ENCODE results near the gene DBP.
"Not testable (repeated sequence)": the region's sequence is repeated elsewhere in the genome, so short reads cannot be mapped to it uniquely, and the experiment has no call there.

DBP gene

GRCh38 chr19:48641850-48642249, 4.7 kb upstream of the DBP start:
- DNase-seq (ENCODE audit: low read depth, low spot score) = no peak

DNA sequence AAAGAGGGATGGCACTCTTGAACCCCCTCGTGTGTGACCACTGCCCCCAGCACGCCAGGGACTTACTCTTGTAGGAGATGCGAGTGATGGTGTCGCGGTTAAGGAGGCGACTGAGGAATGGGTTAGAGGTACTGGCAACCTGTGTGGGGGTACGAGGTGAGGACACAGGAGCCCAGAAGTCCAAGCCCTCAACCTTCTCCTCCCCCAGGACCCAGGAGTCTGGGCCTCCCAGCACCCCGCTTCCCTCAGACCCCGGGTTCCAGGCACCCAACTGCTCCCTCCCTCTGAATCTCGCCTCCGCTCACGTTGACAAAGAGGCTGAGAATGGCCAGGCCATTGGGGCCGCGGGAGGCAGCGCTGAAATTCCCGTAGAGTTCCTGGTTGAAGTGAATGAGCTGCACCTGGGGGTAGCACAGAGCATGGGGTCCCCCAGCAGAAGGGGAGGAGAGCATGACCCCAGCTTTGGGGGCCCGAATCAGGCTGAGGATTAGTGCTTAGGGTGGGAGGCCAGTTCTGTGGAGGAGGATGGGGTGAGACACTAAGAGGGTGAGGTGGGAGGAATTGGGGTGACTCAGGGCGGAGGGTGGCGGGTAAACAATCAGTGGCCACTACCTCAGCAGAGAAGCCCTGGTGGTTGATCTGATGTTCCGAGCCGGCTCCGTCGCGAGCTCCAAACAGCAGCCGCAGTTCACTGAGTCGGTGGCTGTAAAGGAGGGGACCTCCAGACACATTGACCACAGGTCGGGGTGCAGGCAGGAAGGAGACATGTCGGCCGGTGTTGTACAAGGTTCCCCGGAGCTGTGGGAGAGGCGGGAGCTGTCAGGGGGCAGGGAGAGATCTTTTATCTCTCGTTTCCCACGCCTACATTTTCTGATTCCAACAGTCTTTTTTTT, 2.5 kb upstream of the DBP start:
- no peak for DNase-seq (ENCODE audit: low read depth, low spot score)

DNA sequence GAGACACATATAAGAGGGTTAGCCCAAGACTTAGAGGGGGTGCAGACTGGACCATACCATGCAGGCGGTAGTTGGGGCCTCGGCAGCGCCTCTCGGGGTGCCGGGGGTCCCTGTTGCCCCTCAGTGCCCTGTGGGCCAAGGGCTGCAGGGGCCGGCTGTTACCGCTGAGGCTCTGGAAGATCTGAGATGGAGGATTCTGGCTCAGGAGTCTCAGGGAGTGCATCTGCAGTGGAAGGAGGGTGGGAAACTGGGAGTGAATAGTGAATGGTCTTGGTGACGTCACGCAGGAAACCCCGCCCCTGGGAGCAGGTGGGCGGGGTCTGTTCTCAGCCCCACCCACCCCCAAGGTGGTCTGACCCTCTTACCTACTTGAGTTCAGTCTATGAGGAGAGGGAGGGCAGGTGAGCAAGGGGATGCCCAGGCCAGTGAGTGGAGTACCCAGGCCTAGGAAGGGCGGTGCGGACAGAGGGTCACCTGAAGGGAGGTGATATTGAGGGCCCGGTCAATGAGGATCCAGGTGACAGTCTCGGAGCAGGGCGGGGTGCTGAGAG, 1.7 kb upstream of the DBP start:
- DNase-seq (ENCODE audit: low read depth, low spot score) = no peak

GRCh38 chr19:48637948-48638830, 1.0 kb upstream of the DBP start:
- DNase-seq (ENCODE audit: low read depth, low spot score) = peak; percentile 79

- peak; percentile 98 for DNase-seq (ENCODE audit: low read depth, low spot score)
Observed at GRCh38 chr19:48637449-48637947, 319 bp upstream of the DBP start.

DNA sequence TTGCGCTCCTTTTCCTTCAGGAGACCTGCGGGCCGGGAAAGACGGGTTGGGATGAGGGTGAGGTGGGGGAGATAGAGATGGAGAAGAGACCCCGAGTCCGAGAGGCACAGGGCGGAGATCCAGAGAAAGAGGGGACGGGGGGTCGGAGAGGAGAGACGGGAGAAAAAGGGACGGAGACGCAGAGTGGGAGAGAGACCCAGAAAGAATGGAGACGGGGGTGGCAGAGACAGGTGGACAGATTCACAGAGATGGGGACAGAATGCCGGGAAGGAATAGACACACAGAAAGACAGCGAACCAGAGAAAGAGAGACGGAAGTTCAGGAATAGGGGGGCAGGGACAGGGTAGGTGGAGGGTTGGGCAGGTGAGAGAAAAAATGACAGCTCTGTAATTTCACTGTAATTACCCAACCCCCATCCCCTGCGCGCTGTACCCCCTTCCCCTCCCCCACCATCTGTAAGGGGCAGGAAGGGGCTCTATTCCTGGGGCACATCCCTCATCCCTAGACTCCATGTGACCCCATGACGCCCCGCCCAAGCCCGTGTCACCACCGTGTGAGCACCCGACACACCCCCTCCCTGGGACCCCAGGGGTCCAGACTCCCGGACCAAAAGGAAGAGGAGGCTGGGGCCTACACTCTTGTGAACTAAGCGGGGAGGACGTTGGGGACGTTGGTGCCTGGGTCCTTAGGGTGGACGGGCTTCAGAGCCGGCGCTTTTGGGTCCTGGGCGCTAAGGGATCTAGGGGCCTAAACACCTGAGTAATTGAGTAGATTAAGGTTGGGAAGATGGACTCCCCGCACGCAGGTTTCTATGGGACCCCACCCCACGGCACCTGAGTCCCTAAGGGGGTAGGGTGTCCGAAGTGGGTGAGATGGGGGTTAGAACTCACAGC, 967 bp downstream of the DBP start:
- no peak for DNase-seq (ENCODE audit: low read depth, low spot score)

DNA sequence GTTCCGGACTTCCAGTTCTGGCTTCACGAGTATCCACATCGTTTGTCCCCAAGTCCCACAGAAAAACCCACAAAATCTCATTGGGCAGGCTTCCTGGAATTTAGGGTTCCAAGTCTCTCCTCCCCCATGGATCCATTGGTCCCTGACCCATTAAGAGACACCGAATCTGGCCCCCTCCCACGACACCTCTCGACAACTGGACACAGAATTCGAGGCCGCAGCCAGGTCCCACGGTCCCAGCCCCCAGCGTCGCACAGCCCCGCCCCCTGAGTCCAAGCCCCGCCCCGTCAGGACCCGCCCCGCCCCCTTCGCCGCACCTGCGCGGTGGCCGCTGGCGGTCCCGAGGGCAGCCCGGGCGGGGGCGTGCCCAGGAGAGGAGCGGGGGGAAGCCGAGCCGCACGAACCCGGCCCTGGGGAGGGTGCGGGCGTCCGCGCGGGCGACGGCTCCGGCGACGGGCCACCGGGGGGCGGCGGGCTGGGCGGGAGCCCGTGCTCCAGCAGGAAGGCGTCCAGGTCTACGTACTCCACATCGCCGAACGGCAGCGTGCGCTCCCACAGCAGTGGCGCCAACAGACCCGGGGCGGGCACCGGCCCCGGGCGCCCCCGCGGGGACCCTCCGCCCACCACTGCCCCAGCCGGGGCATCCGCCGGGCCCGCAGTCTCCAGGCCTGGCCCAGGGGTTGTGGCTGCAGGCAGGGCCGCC, 1.8 kb downstream of the DBP start:
- DNase-seq (ENCODE audit: low read depth, low spot score) = no peak

DNA sequence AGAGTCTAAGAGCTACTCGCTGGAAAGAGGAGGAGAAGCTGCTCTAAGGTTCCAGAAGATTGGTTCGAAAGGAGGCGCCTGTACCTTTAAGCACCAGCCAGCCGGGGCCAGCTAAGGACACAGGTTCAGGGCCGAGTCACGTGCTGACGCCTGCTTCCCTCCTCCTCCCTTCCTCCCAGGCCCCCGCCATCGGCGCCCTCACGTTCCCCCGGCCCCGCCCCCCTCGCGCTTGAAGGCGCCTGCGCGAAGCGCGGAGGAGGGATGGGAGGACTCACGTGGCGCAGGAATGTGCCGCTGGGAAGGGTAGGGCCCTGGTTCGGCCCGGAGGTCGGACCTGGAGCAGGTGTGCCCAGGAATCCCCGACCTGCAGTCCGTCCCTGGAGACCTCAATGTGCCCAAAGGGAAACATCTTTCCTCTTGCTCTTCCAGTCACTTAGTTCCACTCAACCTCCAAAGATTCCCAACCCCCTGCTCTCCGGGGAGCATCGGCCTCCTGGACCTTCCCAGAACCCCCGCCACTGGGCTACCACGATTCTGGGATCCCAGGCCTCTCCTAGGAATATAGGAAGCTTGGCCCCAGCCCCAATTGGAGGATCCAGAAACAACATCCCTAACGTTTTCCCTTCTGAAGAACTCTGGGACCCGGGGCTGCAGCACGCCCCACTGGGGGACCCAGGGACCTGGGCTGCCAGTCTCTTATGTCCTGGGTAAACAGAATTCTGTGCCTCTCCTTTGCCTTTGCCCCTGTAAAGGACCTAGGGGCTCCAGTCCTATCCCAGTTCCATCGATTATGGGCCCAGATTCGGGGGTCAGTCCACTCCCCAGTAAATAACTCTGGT, 2.5 kb downstream of the DBP start:
- peak; percentile 83 for DNase-seq (ENCODE audit: low read depth, low spot score)

GRCh38 chr19:48634036-48634342, 3.2 kb downstream of the DBP start:
- no peak for DNase-seq (ENCODE audit: low read depth, low spot score)

DNA sequence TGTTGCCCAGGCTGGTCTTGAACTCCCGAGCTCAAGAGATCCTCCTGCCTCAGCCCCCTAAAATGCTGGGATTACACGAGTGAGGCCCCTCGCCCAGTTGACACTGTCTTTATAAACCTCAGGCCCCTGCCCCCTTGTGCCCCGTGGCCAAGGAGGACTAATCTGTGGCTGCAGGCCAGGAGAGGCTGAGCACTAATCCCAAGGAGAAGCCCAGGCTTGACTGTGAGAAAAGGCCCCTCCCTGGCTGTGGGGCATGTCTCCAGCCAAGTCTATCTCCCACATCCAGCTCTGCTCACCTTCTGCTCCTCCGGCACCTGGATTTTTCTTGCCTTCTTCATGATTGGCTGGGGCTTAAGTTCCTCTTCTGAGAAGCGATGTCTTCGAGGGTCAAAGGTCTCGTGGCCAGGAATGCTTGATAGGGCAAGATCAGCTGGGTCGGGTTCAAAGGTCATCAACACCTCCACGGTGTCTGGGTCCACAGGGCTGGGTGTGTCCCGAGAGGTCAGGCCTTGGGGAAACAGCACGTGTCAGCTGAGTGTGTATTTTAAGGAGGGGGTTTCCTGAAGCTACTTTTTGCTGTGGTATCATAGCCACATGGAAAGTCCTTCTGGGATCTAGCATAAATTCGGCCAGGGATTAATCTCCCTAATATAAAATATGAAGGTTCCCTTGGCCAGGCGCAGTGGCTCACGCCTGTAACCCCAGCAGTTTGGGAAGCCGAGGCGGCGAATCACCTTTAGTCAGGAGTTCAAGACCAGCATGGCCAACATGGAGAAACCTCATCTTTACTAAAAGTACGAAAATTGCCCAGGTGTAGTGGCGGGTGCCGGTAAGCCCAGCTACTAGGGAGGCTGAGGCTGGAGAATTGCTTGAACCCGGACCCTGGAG, 3.8 kb downstream of the DBP start:
- no peak for DNase-seq (ENCODE audit: low read depth, low spot score)

- DNase-seq (ENCODE audit: low read depth, low spot score) = no peak
Observed at GRCh38 chr19:48632692-48633147, 4.5 kb downstream of the DBP start.

- DNase-seq (ENCODE audit: low read depth, low spot score) = not testable (repeated sequence)
Observed at GRCh38 chr19:48632286-48632685, 4.9 kb downstream of the DBP start.

DNA sequence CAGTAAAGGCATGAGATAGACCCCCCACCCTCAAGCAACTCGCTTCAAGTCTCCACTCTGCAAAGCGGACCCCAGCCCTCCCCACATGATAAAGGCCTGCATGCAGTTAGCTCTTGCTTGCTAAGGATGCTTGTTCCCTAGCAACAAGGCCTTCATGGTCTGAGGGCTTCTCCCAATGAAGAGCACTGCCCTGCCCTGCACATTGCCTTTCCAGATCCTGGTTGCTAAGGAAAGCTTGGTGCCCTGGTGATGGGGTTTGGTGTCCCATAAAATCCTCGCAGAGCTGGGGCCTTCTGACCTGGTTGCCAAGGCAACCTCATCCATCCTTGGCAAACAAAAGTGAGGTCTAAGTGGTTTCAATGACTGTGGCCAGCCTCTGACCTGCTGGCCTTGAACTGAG, 6.0 kb downstream of the DBP start:
- DNase-seq (ENCODE audit: low read depth, low spot score) = no peak

- no peak for DNase-seq (ENCODE audit: low read depth, low spot score)
Observed at GRCh38 chr19:48630296-48631063, 6.7 kb downstream of the DBP start.

- no peak for DNase-seq (ENCODE audit: low read depth, low spot score)
Observed at GRCh38 chr19:48629599-48630295, 7.4 kb downstream of the DBP start.

DNA sequence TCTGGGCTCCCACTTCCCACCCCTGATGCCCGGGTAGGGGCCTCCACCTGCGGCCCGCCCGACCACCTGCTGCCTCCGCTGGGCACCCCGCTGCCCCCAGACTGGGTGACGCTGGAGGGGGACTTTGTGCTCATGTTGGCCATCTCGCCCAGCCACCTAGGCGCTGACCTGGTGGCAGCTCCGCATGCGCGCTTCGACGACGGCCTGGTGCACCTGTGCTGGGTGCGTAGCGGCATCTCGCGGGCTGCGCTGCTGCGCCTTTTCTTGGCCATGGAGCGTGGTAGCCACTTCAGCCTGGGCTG, 7.9 kb downstream of the DBP start:
- DNase-seq (ENCODE audit: low read depth, low spot score) = no peak

GRCh38 chr19:48628486-48629296, 8.5 kb downstream of the DBP start:
- no peak for DNase-seq (ENCODE audit: low read depth, low spot score)
